DMS153 treated with DMSO at 0.1 percent for 48 hours (cell line): Measurements from ENCODE around the gene ANTKMT.
A peak's percentile ranks its signal among the peaks of the same experiment; 100 is the strongest.

Source experiments
- DNase-seq: peaks from one replicate; lab custom pipeline; 2025; ENCODE audit not compliant: unreplicated experiment; lab: John Stamatoyannopoulos, UW

The ANTKMT gene

GRCh38 chr16:720990-721764 lies at the start of gene ANTKMT:
ANTKMT (plus strand) TSS chr16:721146; CDS start chr16:721275, 129 bp downstream.
- DNase-seq: peak; percentile 85

- DNase-seq: no peak
Measured at GRCh38 chr16:671353-672131, 49.4 kb upstream of the ANTKMT start.

GRCh38 chr16:672371-672770 lies 48.6 kb upstream of the ANTKMT start:
- no peak for DNase-seq

GRCh38 chr16:672851-673250 lies 48.1 kb upstream of the ANTKMT start:
- no peak for DNase-seq

GRCh38 chr16:673399-673991 lies 47.5 kb upstream of the ANTKMT start:
- DNase-seq: no peak

- no peak for DNase-seq
Measured at GRCh38 chr16:674214-674881, 46.6 kb upstream of the ANTKMT start.

GRCh38 chr16:674968-675883 lies 45.7 kb upstream of the ANTKMT start, which contains the start of gene RHBDL1:
RHBDL1 (plus strand) TSS chr16:675671; CDS start chr16:675791, 120 bp downstream.
- DNase-seq: no peak

- no peak for DNase-seq
Measured at GRCh38 chr16:675884-676564, 44.9 kb upstream of the ANTKMT start.

- no peak for DNase-seq
Measured at GRCh38 chr16:676565-676902, 44.4 kb upstream of the ANTKMT start.

GRCh38 chr16:676913-677312 lies 44.0 kb upstream of the ANTKMT start:
- peak; percentile 77 for DNase-seq

- no peak for DNase-seq
Measured at GRCh38 chr16:677316-678190, 43.4 kb upstream of the ANTKMT start.

GRCh38 chr16:678209-678857 lies 42.6 kb upstream of the ANTKMT start:
- DNase-seq: no peak

GRCh38 chr16:678858-679813 lies 41.8 kb upstream of the ANTKMT start:
- DNase-seq: peak; percentile 55

GRCh38 chr16:679814-680624 lies 40.9 kb upstream of the ANTKMT start, which contains the start of gene STUB1:
STUB1 (plus strand) TSS chr16:680410; CDS start chr16:680526, 116 bp downstream.
- peak; percentile 67 for DNase-seq

GRCh38 chr16:680625-680945 lies 40.4 kb upstream of the ANTKMT start:
- DNase-seq: no peak
